Measurements from ENCODE around the gene NXPE3.

- TF ChIP-seq, protein P1, sequence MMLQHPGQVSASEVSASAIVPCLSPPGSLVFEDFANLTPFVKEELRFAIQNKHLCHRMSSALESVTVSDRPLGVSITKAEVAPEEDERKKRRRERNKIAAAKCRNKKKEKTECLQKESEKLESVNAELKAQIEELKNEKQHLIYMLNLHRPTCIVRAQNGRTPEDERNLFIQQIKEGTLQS (IDR thresholded peaks at IDR 0.05; ENCODE audit: borderline replicate concordance, extremely low read depth, low read depth, low read length) = no peak
- TF ChIP-seq HCFC1 (IDR thresholded peaks at IDR 0.05; ENCODE audit: low read length) (no peak), EP300 (IDR thresholded peaks at IDR 0.05; ENCODE audit: borderline replicate concordance in 1 of 2, control insufficient read depth in 1 of 2, low read depth in 2 of 2, low read length in 2 of 2) (no peak), CHD1 (IDR thresholded peaks at IDR 0.05; ENCODE audit: low read depth, low read length) (no peak), ZBTB40 (IDR thresholded peaks at IDR 0.05; ENCODE audit: borderline replicate concordance) (no peak), POLR2A (IDR thresholded peaks at IDR 0.05; ENCODE audit: low read depth, low read length) (no peak), RCOR1 (conservative IDR thresholded peaks at IDR 0.05; ENCODE audit: low read depth, low read length) (no peak), JUNB (IDR thresholded peaks at IDR 0.05) (no peak), CTCF (IDR thresholded peaks at IDR 0.05 in 2 of 3, conservative IDR thresholded peaks at IDR 0.05 in 1 of 3; ENCODE audit: control insufficient read depth in 2 of 3, extremely low read depth in 1 of 3, insufficient read depth in 1 of 3, low read depth in 3 of 3, low read length in 3 of 3) (no peak), GABPA (IDR thresholded peaks at IDR 0.05; ENCODE audit: low read depth) (no peak), SPI1 (IDR thresholded peaks at IDR 0.05; ENCODE audit: borderline replicate concordance, insufficient read depth, low read depth, low read length) (no peak), MAX (IDR thresholded peaks at IDR 0.05; ENCODE audit: low read depth, low read length) (no peak)
- TF ChIP-seq, protein P2, sequence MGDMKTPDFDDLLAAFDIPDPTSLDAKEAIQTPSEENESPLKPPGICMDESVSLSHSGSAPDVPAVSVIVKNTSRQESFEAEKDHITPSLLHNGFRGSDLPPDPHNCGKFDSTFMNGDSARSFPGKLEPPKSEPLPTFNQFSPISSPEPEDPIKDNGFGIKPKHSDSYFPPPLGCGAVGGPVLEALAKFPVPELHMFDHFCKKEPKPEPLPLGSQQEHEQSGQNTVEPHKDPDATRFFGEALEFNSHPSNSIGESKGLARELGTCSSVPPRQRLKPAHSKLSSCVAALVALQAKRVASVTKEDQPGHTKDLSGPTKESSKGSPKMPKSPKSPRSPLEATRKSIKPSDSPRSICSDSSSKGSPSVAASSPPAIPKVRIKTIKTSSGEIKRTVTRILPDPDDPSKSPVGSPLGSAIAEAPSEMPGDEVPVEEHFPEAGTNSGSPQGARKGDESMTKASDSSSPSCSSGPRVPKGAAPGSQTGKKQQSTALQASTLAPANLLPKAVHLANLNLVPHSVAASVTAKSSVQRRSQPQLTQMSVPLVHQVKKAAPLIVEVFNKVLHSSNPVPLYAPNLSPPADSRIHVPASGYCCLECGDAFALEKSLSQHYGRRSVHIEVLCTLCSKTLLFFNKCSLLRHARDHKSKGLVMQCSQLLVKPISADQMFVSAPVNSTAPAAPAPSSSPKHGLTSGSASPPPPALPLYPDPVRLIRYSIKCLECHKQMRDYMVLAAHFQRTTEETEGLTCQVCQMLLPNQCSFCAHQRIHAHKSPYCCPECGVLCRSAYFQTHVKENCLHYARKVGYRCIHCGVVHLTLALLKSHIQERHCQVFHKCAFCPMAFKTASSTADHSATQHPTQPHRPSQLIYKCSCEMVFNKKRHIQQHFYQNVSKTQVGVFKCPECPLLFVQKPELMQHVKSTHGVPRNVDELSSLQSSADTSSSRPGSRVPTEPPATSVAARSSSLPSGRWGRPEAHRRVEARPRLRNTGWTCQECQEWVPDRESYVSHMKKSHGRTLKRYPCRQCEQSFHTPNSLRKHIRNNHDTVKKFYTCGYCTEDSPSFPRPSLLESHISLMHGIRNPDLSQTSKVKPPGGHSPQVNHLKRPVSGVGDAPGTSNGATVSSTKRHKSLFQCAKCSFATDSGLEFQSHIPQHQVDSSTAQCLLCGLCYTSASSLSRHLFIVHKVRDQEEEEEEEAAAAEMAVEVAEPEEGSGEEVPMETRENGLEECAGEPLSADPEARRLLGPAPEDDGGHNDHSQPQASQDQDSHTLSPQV (IDR thresholded peaks at IDR 0.05) = no peak
- TF ChIP-seq, protein P3, sequence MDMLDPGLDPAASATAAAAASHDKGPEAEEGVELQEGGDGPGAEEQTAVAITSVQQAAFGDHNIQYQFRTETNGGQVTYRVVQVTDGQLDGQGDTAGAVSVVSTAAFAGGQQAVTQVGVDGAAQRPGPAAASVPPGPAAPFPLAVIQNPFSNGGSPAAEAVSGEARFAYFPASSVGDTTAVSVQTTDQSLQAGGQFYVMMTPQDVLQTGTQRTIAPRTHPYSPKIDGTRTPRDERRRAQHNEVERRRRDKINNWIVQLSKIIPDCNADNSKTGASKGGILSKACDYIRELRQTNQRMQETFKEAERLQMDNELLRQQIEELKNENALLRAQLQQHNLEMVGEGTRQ (IDR thresholded peaks at IDR 0.05; ENCODE audit: borderline replicate concordance, low read depth, low read length) = no peak
Observed at GRCh38 chr3:101758224-101758623, 20.8 kb upstream of the NXPE3 start.
